Breast epithelium (tissue), 4 donors: ENCODE data around the gene RNF4. TPM values are rescaled to one million over a fixed set of nuclear protein-coding genes. Genes with fewer than 3 reads are reported as not detected.
"Not testable (repeated sequence)": the region's sequence is repeated elsewhere in the genome, so short reads cannot be mapped to it uniquely, and the experiment has no call there.

Source experiments
- DNase-seq, 2 donors: peaks; one replicate each; pipeline ENCODE4 v3.0.0-alpha.2; 2019; ENCODE audit warnings: low spot score in 2 of 2
- H3K27ac ChIP-seq, 2 donors: fragments of 200-600 bp; sonication (generic) in 1 of 2; one replicate each; pipeline ENCODE4 v1.5.1; 2016 to 2019; ENCODE audit warnings: mild to moderate bottlenecking in 1 of 2
- H3K27me3 ChIP-seq, 2 donors: fragments of 200-600 bp; sonication (generic) in 1 of 2; one replicate each; pipeline versions ENCODE4 v1.5.1 to v1.6.0; 2017 to 2019; ENCODE audit warnings: control low read depth in 1 of 2, mild to moderate bottlenecking in 1 of 2
- H3K36me3 ChIP-seq: fragments of 200-600 bp; one replicate; pipeline ENCODE4 v1.5.1; 2019
- H3K4me1 ChIP-seq, 2 donors: fragments of 200-600 bp; sonication (generic); one replicate each; pipeline ENCODE4 v1.5.1; 2016 to 2019; ENCODE audit warnings: control low read depth in 1 of 2
- H3K4me3 ChIP-seq, 3 donors: fragments of 200-600 bp; sonication (generic); 1 replicate in 2 of 3; 2 replicates in 1 of 3; pipeline ENCODE4 v1.5.1; 2016 to 2019; ENCODE audit warnings: mild to moderate bottlenecking in 3 of 3, moderate library complexity in 2 of 3
- H3K9me3 ChIP-seq, 2 donors: fragments of 200-600 bp; sonication (generic) in 1 of 2; one replicate each; pipeline ENCODE4 v1.5.1; 2016 to 2019; ENCODE audit warnings: control low read depth in 1 of 2
- CTCF ChIP-seq, 3 donors: fragments of 450-650 bp; IDR thresholded peaks; one replicate each; pipeline ENCODE4 v1.5.1; 2016 to 2017; ENCODE audit warnings: antibody characterized with exemption in 3 of 3, mild to moderate bottlenecking in 3 of 3, moderate library complexity in 3 of 3
- POLR2A ChIP-seq: fragments of 450-650 bp; IDR thresholded peaks from one replicate; pipeline ENCODE4 v1.6.1; 2016; ENCODE audit warnings: antibody characterized with exemption, mild to moderate bottlenecking, moderate library complexity
- POLR2AphosphoS5 ChIP-seq, 3 donors: sonication (generic); formaldehyde crosslinking; IDR thresholded peaks; one replicate each; pipeline ENCODE4 v1.6.1; 2017; ENCODE audit warnings: antibody characterized with exemption in 3 of 3
- intact Hi-C: fragments of 100-400 bp; cut with DNase I; formaldehyde crosslinking; loops from one replicate; pipeline ENCODE4 v1.15.1; 2023; ENCODE audit warnings: low total_unique reads
- total RNA-seq, 3 donors: library from RNA; depleted of rRNA; stranded (reverse); fragments of >200 nt; gene quantifications; one replicate each; pipeline ENCODE4 v1.1.0, GENCODE V29; 2016

RNF4 gene
- total RNA-seq, 3 donors from 2014 or later: 35.7 to 52.7 (median 40.8) TPM

- DNase-seq: no peak
- Histone ChIP-seq H3K4me1 (peaks cover 0 to 5% of the 10 kb centered on the region in 2 donors), H3K27me3 (no peaks in the 10 kb centered on the region), H3K36me3 (no peaks in the 10 kb centered on the region), H3K4me3 (no peak overlapping the region), H3K27ac (no peak overlapping the region), H3K9me3 (no peaks in the 10 kb centered on the region)
- intact Hi-C loops: no loop called here
- TF ChIP-seq POLR2A: no peak
Observed at GRCh38 chr4:2461246-2461960, 7.5 kb upstream of the RNF4 start.

GRCh38 chr4:2462218-2462991 is 6.5 kb upstream of the RNF4 start:
- Histone ChIP-seq H3K27ac (no peak overlapping the region), H3K27me3 (no peaks in the 10 kb centered on the region), H3K36me3 (no peaks in the 10 kb centered on the region), H3K4me1 (peaks cover 0 to 5% of the 10 kb centered on the region in 2 donors), H3K9me3 (no peaks in the 10 kb centered on the region), H3K4me3 (peak overlapping the region; percentile 44 to 70 (median 60))
- TF ChIP-seq CTCF (IDR thresholded peaks at IDR 0.05): peak in 1 of 3 donors; percentile 32
- no peak for TF ChIP-seq POLR2A
- intact Hi-C loops: no loop called here
- DNase-seq: peak in 1 of 2 donors; percentile 19

- intact Hi-C loops: no loop called here
- H3K27me3 ChIP-seq: no peaks in the 10 kb centered on the region
- H3K27ac ChIP-seq: no peak overlapping the region
Observed at GRCh38 chr4:2462992-2463762, 5.7 kb upstream of the RNF4 start.

GRCh38 chr4:2465032-2465431 is 3.9 kb upstream of the RNF4 start:
- DNase-seq: no peak
- intact Hi-C loops: no loop called here

More at GRCh38 chr4:2462992-2463762, 5.7 kb upstream of the RNF4 start:
- no peak for DNase-seq
- Histone ChIP-seq H3K9me3 (no peaks in the 10 kb centered on the region), H3K4me1 (peaks cover 3 to 9% of the 10 kb centered on the region in 2 donors), H3K36me3 (no peaks in the 10 kb centered on the region), H3K4me3 (peak overlapping the region; percentile 44 to 70 (median 60))
- TF ChIP-seq POLR2A (no peak), CTCF (IDR thresholded peaks at IDR 0.05) (no peak), POLR2AphosphoS5 (IDR thresholded peaks at IDR 0.05) (no peak)

GRCh38 chr4:2465544-2465943 is 3.4 kb upstream of the RNF4 start:
- intact Hi-C loops, H3K27ac ChIP-seq, DNase-seq, H3K4me1 ChIP-seq, H3K27me3 ChIP-seq, H3K36me3 ChIP-seq, H3K4me3 ChIP-seq, H3K9me3 ChIP-seq: not testable (repeated sequence)

More at GRCh38 chr4:2465032-2465431, 3.9 kb upstream of the RNF4 start:
- H3K4me1 ChIP-seq: peaks cover 3 to 9% of the 10 kb centered on the region in 2 donors
- no peak overlapping the region for H3K4me3 ChIP-seq
- TF ChIP-seq CTCF (IDR thresholded peaks at IDR 0.05) (no peak), POLR2AphosphoS5 (IDR thresholded peaks at IDR 0.05) (no peak), POLR2A (no peak)
- no peaks in the 10 kb centered on the region for H3K27me3 ChIP-seq
- H3K9me3 ChIP-seq: no peaks in the 10 kb centered on the region
- no peaks in the 10 kb centered on the region for H3K36me3 ChIP-seq
- H3K27ac ChIP-seq: no peak overlapping the region
